Purkinje cell (primary cell): ENCODE data around the gene MS4A4A. TPM values are rescaled to one million over a fixed set of nuclear protein-coding genes. Genes with fewer than 3 reads are reported as not detected.

Source experiments
- polyA plus RNA-seq: library from polyadenylated mRNA; unstranded; fragments of >200 nt; fragmentation: Nextera tagmentation; gene quantifications from 2 replicates; pipeline ENCODE4 v1.2.1, GENCODE V29; 2014

The MS4A4A gene
- polyA plus RNA-seq, result not detected in 2 replicates

GRCh38 chr11:60280412-60280811 is at the start of gene MS4A4A:
MS4A4A (plus strand) TSS chr11:60280666; CDS start chr11:60280676, 10 bp downstream.

DNA sequence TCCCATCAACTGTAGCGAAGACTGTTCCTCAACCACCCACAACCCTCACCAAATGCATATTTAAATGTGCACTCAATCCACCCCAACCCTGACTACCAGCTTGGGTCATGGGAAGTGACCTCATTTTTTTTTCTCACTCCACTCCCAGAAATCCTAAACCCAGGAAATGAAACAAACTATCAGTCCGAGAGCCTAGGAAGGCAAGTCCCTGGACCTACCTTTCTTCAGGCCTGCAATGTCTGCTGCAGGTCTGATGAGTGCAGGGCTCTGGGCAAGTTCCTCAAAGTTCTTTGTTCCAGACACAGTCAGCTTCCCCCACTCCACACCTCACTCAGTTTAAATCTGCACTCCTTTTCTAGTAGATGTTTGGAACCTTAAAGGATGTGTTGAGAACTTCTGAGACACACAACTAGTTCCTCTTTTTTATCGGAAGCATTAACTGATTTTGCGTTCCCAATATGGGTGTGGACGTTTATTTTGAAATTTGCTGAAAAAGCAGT is 37.7 kb upstream of the MS4A4A start, which contains the start of gene MS4A4E:
TSS of gene MS4A4E (minus strand) at position 398 of the 500 bp plus-strand sequence. CDS start 13,082 bp downstream, outside the sequence.

GRCh38 chr11:60326955-60327354 is 46.5 kb downstream of the MS4A4A start, which contains the start of gene MS4A6E:
MS4A6E (plus strand) TSS chr11:60327255; CDS start chr11:60334896, 7,641 bp downstream.

Other genes with a start within 250 kb of the MS4A4A start
- not detected in 2 replicates for gene OOSP2, start 240.3 kb upstream of the MS4A4A start, polyA plus RNA-seq
- gene MS4A3, start 224.0 kb upstream of the MS4A4A start, polyA plus RNA-seq, result not detected in 2 replicates
- gene MS4A2, start 192.0 kb upstream of the MS4A4A start, polyA plus RNA-seq, result not detected in 2 replicates
- not detected in 2 replicates for gene MS4A6A, start 97.6 kb upstream of the MS4A4A start, polyA plus RNA-seq
- not detected in 2 replicates for gene MS4A4E, start 37.5 kb upstream of the MS4A4A start, polyA plus RNA-seq
- not detected in 2 replicates for gene MS4A6E, start 46.6 kb downstream of the MS4A4A start, polyA plus RNA-seq
- gene MS4A7, start 97.9 kb downstream of the MS4A4A start, polyA plus RNA-seq, result not detected in 2 replicates
- gene MS4A14, start 115.8 kb downstream of the MS4A4A start, polyA plus RNA-seq, result not detected in 2 replicates
- gene MS4A5, start 148.9 kb downstream of the MS4A4A start, polyA plus RNA-seq, result not detected in 2 replicates
- not detected in 2 replicates for gene MS4A1, start 175.2 kb downstream of the MS4A4A start, polyA plus RNA-seq
- gene MS4A12, start 212.1 kb downstream of the MS4A4A start, polyA plus RNA-seq, result not detected in 2 replicates
- gene MS4A13, start 234.7 kb downstream of the MS4A4A start, polyA plus RNA-seq, result not detected in 2 replicates